ENCODE data around the gene KCNQ1OT1.

Gene KCNQ1OT1

GRCh38 chr11:2719831-2720590 lies 20.2 kb upstream of the KCNQ1OT1 start:
- no peak for DNase-seq (ENCODE audit: low read depth)

GRCh38 chr11:2718817-2719438 lies 19.1 kb upstream of the KCNQ1OT1 start:
- no peak for DNase-seq (ENCODE audit: low read depth)

DNA sequence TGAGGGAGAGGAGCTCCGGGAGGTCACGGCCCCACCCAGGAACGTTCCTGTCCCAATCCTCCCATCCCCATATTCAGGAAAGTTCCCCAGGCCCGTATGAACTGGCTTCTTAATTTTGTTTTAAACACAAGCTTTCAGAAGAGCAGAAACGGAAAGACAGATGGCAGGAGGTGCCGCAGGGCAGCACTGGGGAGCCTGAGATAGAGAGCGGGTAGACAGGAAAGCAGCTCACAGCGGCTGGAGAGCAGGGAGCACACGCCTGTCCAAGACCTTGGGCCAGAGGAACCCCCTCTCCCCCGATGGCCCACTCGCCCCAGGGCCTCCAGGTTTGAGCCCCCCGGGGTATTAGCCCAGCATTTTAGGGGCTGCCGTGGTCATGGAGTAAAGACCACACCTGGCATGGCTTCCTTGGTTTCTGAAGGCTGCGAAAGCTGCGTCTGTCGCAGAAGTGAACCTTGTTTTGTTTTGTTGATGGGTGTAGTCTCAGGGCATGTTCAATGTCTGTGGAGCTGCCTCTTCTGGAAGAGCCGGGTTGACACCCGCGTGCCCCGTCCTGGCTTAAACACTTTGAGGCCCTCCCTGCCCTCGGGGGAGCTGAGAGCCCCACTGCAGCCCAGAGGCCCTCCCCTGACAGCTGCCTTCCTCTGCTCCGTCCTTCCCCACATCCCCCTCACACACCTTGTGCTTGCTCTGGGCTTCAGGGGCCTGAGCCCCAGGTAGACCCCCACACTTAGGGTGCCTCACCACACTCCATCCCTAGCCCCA lies 17.9 kb upstream of the KCNQ1OT1 start:
- no peak for DNase-seq (ENCODE audit: low read depth)

DNA sequence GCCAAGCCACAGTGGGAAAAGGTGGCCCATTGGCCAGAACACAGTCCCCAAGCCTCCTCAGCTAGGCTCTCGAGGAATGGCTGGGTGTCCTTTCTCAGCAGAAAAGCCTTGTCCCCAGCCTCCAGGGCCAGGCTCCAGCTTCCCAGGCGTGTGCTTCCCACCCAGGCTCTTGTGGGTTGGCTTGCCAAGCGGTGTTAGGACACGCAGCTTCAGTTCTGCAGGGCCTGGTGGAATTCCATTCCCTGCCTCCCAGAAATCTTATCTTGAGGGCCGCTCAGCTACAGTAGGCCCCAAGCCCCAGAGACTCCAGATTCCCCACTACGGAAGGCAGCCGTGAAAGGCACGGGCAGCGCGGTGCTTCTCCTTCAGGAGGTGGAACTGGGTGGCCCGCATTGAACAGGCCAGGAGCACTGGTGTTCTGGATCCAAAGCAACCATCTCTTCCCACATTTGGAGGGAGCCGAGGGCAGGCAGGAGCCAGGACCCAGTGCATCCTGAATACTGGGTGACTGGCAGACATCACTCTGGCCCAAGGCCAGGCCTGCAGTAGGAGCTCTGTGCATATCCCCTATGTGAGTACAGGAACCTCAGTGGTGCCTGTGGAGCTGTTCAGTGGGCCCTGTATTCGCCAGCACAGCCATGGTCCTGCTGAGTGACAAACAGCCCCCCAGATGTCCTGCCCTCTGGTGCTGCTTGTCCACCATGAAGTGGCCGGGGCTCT lies 16.7 kb upstream of the KCNQ1OT1 start:
- DNase-seq (ENCODE audit: low read depth): no peak

DNA sequence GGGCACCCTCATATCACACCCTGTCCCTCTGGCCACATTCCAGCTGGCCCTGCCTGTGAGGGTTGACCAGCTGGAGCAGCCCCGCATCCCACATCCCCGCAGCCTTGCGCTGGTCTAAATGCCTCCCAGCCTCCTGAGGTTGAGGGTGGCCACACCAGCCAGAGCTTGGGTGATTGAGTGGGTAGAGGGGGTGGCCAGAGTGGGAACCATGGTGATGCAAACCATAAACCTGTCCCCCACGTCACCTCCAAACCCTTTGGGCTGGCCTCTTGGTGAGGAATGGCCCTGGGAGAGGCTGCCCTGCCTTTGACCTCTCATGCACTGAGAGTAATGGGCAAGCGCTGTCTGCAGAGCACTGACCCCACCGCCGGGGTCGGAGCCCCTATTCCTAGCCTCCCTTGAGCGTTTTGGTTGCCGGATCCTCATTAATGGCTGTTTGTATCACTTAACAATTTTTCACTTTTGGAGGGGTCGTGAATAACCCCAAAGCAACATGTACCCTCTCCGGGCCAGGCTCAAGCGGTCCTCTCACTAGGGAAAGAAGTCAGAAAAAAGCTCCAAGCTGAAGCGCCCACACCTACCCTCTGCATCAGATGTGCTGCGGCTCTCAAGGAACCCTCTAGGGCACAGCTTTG lies 16.0 kb upstream of the KCNQ1OT1 start:
- DNase-seq (ENCODE audit: low read depth): no peak

GRCh38 chr11:2714871-2715270 lies 15.1 kb upstream of the KCNQ1OT1 start:
- DNase-seq (ENCODE audit: low read depth): no peak

DNA sequence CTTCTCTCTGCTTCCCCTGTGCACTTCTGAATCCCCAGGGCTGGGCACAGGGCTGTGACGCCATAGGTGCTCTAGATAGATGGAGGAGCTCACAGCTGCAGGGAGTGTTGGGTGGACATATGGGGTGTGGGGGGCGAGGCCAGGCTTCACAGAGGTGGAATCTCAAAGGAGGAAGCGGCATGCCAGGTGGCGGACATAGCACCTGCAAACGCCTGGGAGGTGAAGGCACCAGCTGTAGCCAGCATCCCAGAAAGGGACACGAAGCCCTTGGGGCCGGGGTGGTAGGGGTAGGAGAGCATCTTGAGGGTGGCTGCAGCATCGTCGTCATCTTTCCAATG lies 14.6 kb upstream of the KCNQ1OT1 start:
- no peak for DNase-seq (ENCODE audit: low read depth)

GRCh38 chr11:2713661-2714462 lies 14.1 kb upstream of the KCNQ1OT1 start:
- DNase-seq (ENCODE audit: low read depth): no peak

GRCh38 chr11:2713094-2713493 lies 13.3 kb upstream of the KCNQ1OT1 start:
- DNase-seq (ENCODE audit: low read depth): no peak

GRCh38 chr11:2711161-2711560 lies 11.4 kb upstream of the KCNQ1OT1 start:
- no peak for DNase-seq (ENCODE audit: low read depth)

GRCh38 chr11:2709429-2709828 lies 9.6 kb upstream of the KCNQ1OT1 start:
- no peak for DNase-seq (ENCODE audit: low read depth)

DNA sequence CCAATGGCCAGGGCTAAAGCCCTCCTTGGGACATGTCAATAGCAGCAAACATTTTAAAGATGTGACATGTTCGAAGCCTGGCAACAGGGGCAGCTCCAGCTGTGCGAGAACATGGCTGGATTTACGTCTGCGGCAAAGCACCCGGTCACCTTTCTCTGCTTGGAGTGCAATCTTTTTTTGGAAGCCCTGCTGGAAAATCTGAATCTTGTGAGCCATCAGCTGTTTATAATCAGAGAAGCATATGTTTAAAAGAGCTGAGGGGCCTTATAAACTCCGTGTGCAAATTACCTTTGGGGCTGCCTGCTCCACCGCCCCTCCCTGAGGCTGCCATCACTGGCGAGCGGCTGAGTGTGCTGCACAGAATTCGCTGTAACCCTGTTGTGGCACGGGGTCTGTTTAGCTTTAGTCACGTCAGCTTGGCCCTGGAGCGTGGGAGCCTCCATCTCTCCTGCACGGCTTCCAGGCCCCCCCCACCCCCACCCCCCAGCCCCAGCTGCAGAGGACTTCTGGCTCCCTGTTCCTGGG lies 9.0 kb upstream of the KCNQ1OT1 start:
- DNase-seq (ENCODE audit: low read depth): no peak

GRCh38 chr11:2708151-2708581 lies 8.4 kb upstream of the KCNQ1OT1 start:
- no peak for DNase-seq (ENCODE audit: low read depth)

DNA sequence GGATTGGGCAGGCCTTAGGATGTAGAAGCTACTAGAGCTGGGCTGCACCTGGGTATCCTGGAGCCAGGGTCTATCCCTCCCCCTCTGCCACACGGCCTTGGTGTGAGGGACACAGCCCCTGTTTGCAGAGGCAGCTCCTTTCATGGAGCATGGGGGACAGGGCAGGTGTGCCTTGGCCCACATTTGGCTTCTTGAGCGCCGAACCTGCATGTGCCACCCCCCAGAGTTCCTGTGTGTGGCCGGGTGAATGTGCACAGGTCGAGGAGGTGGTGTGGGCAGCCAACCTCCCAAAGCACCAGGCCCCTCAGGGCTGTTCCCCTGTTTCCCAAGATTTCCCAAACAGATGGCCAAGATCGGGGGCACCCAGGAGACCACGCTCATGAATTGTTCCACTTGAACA lies 7.9 kb upstream of the KCNQ1OT1 start:
- no peak for DNase-seq (ENCODE audit: low read depth)

DNA sequence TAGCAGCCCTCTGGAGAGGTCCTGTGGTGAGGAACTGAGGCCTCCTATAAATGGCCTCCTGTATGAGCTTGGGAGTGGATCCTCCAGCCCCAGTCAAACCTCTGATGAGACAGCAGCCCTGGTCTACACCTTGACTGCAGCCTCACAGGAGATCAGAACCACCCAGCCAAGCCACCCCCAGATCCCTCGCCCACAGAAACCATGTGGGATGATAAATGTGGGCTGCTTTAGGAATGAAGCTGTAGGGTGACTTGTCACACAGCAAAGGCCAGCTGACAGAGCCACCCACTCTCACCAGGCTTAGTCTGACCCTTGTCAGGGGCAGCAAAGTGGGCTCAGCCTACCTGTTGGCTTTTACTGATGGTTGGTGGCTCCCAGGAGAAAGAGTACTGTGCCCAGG lies 6.5 kb upstream of the KCNQ1OT1 start:
- DNase-seq (ENCODE audit: low read depth): no peak

GRCh38 chr11:2704896-2705606 lies 5.3 kb upstream of the KCNQ1OT1 start:
- no peak for DNase-seq (ENCODE audit: low read depth)

- no peak for DNase-seq (ENCODE audit: low read depth)
Measured at GRCh38 chr11:2704356-2704755, 4.6 kb upstream of the KCNQ1OT1 start.

GRCh38 chr11:2703363-2704141 lies 3.8 kb upstream of the KCNQ1OT1 start:
- no peak for DNase-seq (ENCODE audit: low read depth)

DNA sequence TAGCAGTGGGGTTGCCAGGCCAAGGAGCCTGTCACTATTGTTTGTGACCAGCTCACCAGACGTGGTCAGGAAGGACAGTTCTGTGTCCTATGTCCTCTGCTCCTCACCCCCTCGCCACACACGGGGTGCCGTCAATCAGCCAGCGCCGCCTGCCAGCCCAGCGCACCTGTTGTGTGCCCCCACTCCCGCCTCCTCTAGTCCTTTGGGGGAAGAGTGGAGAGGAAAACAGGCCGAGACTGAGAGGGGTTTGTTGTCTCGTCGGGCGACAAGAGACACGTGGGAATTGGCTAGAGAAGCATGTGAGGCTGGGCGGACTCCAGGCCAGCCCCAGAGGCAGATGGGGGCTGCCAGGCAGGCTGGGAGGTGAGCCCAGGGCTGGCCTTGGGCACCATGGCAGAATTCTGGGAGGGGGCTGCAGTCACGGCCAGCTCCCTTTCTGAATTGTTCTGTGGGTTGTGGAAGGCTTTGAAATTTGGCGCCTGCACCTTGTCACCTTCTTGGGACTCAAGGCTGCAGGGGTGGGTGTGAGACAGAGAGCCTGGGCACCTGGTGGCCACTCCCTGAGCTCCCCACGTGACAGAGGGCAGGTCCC lies 3.1 kb upstream of the KCNQ1OT1 start:
- DNase-seq (ENCODE audit: low read depth): no peak

Data from non-pigmented ciliary epithelial cell (primary cell).